Measurements from ENCODE around the gene HOXA3. TPM values are rescaled to one million over a fixed set of nuclear protein-coding genes. Genes with fewer than 3 reads are reported as not detected.
A peak's percentile ranks its signal among the peaks of the same experiment; 100 is the strongest.

Gene HOXA3
- total RNA-seq, 1 experiment from 2014 or later: 22.6 TPM

DNA sequence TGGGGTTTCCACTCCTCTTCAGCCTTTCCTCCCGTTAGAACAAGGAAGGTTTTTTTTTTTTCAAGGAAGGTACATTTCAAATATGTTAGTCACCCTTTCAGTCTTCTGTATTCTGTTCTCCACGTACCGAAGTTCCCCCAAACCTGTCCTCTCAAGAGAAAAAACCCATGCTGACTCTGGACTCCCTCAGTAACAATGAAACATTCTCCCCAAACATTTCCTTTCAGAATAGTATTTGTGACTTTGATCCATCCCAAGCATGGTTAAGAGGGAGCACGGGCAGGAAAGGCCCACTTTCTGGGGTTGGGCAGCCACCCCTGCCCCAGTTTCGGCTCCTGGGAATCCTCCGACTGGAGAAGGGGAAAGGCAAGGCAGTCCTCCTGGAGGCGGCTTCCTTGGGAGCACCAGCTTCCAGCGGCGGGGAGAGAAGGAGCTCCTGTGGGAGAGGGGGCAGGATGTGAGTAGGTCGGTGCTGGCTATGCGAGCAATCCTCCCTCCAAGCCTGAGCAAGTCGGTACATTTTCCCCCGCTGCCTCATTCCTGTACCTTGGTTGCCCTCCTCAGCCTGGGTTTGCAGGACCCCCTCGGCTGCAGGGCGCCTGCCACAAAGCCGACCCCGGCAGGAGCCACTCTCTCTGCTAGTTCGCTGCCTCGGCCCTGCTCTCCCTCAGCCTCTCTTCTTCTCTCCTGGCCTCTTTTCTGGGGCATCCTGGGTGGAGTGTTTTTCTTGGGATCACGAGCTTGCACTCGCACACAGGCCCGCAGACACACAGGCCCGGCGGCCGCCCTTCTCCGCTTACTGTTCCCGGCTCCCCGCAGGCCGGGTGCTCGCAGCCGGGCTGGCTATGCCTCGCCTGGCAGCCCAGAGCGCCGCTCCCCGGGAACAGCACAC, 54.5 kb downstream of the HOXA3 start:
- POLR2A ChIA-PET: no interaction called here
- H3K4me1 ChIP-seq: peaks cover 10% of the 10 kb centered on the region
- peak overlapping the region; percentile 86 for H3K4me3 ChIP-seq (ENCODE audit: low read depth, low read length)
- no peaks in the 10 kb centered on the region for H3K36me3 ChIP-seq (ENCODE audit: control insufficient read depth, insufficient read depth, low read length)
- no TSS peak for BruUV-seq (replicated peaks)
- Mint-ChIP-seq H3K27ac (ENCODE audit: unreplicated experiment) (peak overlapping the region; percentile 74), H3K9me3 (ENCODE audit: unreplicated experiment) (no peaks in the 10 kb centered on the region), H3K36me3 (ENCODE audit: insufficient read depth, unreplicated experiment) (peaks cover 33% of the 10 kb centered on the region), H3K27me3 (ENCODE audit: insufficient read depth, unreplicated experiment) (no peaks in the 10 kb centered on the region), H3K4me1 (ENCODE audit: low read depth, unreplicated experiment) (peaks cover 35% of the 10 kb centered on the region), H3K4me3 (ENCODE audit: unreplicated experiment) (peak overlapping the region; percentile 87)
- no peaks in the 10 kb centered on the region for H3K9me3 ChIP-seq
- H3K27me3 ChIP-seq (replicated peaks; ENCODE audit: control insufficient read depth, insufficient read depth, low read length): no peaks in the 10 kb centered on the region
- no peak for DNase-seq
- CTCF ChIA-PET: interaction anchor here (0.7 to 2.1 kb wide), 3 partner anchors 13 to 247 kb away, joined by 3 to 7 read pairs (median 3); no protein-coding TSS in a partner anchor
- intact Hi-C loops (cut with micrococcal nuclease; ENCODE audit: unreplicated experiment): loop anchor here (2.0 kb wide), 1 partner anchor 59 kb away; no protein-coding TSS in a partner anchor
- TF ChIP-seq, protein P1, sequence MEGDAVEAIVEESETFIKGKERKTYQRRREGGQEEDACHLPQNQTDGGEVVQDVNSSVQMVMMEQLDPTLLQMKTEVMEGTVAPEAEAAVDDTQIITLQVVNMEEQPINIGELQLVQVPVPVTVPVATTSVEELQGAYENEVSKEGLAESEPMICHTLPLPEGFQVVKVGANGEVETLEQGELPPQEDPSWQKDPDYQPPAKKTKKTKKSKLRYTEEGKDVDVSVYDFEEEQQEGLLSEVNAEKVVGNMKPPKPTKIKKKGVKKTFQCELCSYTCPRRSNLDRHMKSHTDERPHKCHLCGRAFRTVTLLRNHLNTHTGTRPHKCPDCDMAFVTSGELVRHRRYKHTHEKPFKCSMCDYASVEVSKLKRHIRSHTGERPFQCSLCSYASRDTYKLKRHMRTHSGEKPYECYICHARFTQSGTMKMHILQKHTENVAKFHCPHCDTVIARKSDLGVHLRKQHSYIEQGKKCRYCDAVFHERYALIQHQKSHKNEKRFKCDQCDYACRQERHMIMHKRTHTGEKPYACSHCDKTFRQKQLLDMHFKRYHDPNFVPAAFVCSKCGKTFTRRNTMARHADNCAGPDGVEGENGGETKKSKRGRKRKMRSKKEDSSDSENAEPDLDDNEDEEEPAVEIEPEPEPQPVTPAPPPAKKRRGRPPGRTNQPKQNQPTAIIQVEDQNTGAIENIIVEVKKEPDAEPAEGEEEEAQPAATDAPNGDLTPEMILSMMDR (IDR thresholded peaks at IDR 0.05; ENCODE audit: insufficient read depth in 1 of 2, low read depth in 1 of 2, low read length in 1 of 2, severe bottlenecking in 1 of 2, unreplicated experiment in 1 of 2): no peak

DNA sequence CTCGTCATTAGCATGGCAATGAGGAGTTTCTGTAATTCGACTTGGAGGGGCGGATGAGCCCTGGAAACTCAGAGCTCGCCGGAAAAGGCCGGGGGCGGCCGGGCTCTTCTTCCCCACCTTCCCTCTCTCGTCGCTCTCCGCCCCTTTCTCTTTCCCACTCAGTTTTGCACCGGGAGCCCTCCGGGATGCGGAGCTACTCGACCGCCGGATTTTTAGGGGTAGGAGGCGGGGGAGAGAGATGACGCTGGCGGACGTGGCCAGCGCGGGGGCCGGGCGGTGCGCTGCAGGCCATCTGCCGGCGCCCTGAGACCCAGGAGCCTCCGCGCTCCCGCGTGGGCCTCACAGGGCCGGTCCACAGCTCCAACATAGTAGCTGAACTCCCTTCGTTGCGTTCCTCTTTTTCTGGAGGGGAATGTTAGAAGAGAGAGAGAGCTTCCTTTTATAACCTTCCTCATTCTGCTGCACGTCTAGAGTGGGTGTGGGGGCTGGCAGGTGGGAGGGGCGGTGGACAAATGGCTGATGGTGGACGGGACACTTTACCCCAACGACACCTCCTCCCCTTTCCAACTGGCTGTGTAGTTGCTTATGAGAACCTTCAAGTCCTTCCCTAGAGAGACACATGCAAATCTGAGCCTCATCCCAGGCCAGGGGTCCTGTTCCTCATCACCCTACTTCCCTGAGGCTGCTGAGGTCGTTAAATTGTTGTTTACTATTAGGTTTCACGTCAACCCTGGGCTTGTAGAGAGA, 55.4 kb downstream of the HOXA3 start:
- Mint-ChIP-seq H3K27ac (ENCODE audit: unreplicated experiment) (peak overlapping the region; percentile 74), H3K4me1 (ENCODE audit: low read depth, unreplicated experiment) (peaks cover 42% of the 10 kb centered on the region), H3K27me3 (ENCODE audit: insufficient read depth, unreplicated experiment) (no peaks in the 10 kb centered on the region), H3K9me3 (ENCODE audit: unreplicated experiment) (no peaks in the 10 kb centered on the region), H3K36me3 (ENCODE audit: insufficient read depth, unreplicated experiment) (peaks cover 33% of the 10 kb centered on the region), H3K4me3 (ENCODE audit: unreplicated experiment) (peak overlapping the region; percentile 87)
- H3K9me3 ChIP-seq: no peaks in the 10 kb centered on the region
- intact Hi-C loops (cut with micrococcal nuclease; ENCODE audit: unreplicated experiment): loop anchor here (1.0 to 2.0 kb wide), 4 partner anchors 13 to 237 kb away; partner anchors contain the start of gene SKAP2
- peak in 1 of 2 experiments; percentile 47 for DNase-seq
- peaks cover 10% of the 10 kb centered on the region for H3K4me1 ChIP-seq
- TF ChIP-seq, protein P1 (IDR thresholded peaks at IDR 0.05; ENCODE audit: insufficient read depth in 1 of 2, low read depth in 1 of 2, low read length in 1 of 2, severe bottlenecking in 1 of 2, unreplicated experiment in 1 of 2): no peak
- peak overlapping the region; percentile 86 for H3K4me3 ChIP-seq (ENCODE audit: low read depth, low read length)
- ChIA-PET POLR2A (interaction anchor here (0.7 to 1.7 kb wide), 7 partner anchors 10 to 109 kb away, joined by 3 to 16 read pairs (median 5); partner anchors contain the start of gene HOXA7), CTCF (interaction anchor here (0.6 to 2.1 kb wide), 7 partner anchors 14 to 233 kb away, joined by 3 to 7 read pairs (median 3); partner anchors contain the start of gene HOXA3)
- H3K36me3 ChIP-seq (ENCODE audit: control insufficient read depth, insufficient read depth, low read length): no peaks in the 10 kb centered on the region
- no peaks in the 10 kb centered on the region for H3K27me3 ChIP-seq (replicated peaks; ENCODE audit: control insufficient read depth, insufficient read depth, low read length)
- BruUV-seq (replicated peaks): no TSS peak
